Neutrophil (primary cell): Measurements from ENCODE around the gene FZR1.
A peak's percentile ranks its signal among the peaks of the same experiment; 100 is the strongest.

Experiments
- H3K27ac ChIP-seq: fragments of 200-600 bp; sonication (generic); 2 replicates; pipeline ENCODE4 v1.5.1; 2016; ENCODE audit warnings: mild to moderate bottlenecking, moderate library complexity
- H3K27me3 ChIP-seq: fragments of 200-600 bp; sonication (generic); 2 replicates; pipeline ENCODE4 v1.6.0; 2016; ENCODE audit warnings: mild to moderate bottlenecking
- H3K36me3 ChIP-seq: fragments of 200-600 bp; sonication (generic); 2 replicates; pipeline ENCODE4 v1.5.1; 2017
- H3K4me1 ChIP-seq, 2 experiments: fragments of 200-600 bp in 1 of 2; sonication (generic) in 1 of 2; 1 replicate in 1 of 2; 2 replicates in 1 of 2; pipeline versions ENCODE4 v1.5.1 to v1.6.1; 2013 to 2016; ENCODE audit warnings: low read depth in 1 of 2, low read length in 1 of 2, mild to moderate bottlenecking in 1 of 2, moderate library complexity in 1 of 2; ENCODE audit not compliant: control insufficient read depth in 1 of 2, insufficient read depth in 1 of 2
- H3K4me3 ChIP-seq, 2 experiments: fragments of 200-600 bp in 1 of 2; sonication (generic) in 1 of 2; 1 replicate in 1 of 2; 2 replicates in 1 of 2; pipeline ENCODE4 v1.5.1; 2013 to 2016; ENCODE audit warnings: low read depth in 1 of 2, low read length in 1 of 2, mild to moderate bottlenecking in 1 of 2, moderate library complexity in 1 of 2
- H3K9me3 ChIP-seq: fragments of 200-600 bp; sonication (generic); 2 replicates; pipeline ENCODE4 v1.5.1; 2016
- CTCF ChIP-seq: fragments of 200-600 bp; sonication (generic); IDR thresholded peaks from 2 replicates; pipeline ENCODE4 v1.5.1; 2016; ENCODE audit warnings: antibody characterized with exemption

The FZR1 gene

DNA sequence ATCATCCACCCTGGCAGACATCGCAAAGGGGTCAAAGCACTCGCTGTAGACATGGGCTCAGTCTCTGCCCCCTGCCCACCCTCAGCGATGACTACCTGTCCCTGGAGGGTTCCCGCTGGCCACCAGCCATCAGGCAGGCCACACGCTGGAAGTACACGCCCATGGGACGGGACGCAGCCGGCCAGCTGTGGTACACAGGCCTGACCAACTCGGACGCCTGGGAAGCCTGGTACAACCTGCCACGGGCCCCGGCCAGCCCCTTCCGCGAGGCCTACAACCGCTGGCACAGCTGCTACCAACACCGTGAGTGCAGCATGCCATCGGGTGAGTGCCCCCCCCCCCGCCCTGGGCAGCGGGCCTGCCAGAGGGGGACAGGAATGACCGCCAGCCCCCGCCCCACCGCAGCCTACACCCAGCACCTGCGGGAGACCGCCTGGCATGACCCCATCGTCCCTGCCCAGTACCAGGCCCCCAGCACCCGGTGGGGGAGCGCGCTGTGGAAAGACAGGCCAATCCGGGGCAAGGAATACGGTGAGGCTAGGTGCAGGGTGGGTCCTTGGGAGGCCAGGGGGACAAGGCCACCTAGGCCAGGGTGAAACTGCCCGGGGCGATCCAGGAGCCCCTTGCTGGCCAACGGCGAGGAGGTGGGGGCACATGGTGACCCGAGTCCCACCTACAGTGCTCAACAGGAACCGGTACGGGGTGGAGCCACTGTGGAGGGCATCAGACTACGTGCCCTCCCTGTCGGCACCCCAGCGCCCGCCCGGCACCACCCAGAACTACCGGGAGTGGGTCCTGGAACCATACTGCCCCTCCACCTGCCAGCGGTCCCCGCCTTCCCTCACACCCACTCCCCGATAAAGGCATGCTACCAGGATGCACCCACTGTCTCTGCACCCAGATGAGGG, 37.3 kb downstream of the FZR1 start:
- Histone ChIP-seq H3K4me1 (peaks cover 17 to 24% of the 10 kb centered on the region in 2 experiments), H3K27me3 (no peaks in the 10 kb centered on the region), H3K4me3 (no peak overlapping the region), H3K9me3 (no peaks in the 10 kb centered on the region), H3K36me3 (peaks cover 59% of the 10 kb centered on the region), H3K27ac (no peak overlapping the region)
- TF ChIP-seq CTCF: no peak

DNA sequence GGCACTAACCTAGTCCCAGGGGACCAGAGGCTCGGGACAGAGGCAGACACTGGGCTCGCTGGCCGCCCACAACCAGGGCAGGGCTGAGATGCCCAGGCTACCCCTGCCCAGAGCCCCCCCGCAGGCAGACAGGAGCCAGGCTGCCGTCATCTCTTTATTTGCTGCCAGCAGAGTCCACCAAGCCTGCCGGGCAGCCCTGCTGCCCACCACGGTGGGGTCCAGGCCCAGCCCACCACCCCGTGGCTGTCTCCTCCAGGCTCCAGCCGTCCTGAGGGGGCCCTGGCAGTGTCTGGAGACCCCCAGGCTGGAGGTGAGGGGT, 37.9 kb downstream of the FZR1 start:
- no peak for TF ChIP-seq CTCF
- Histone ChIP-seq H3K27ac (no peak overlapping the region), H3K27me3 (no peaks in the 10 kb centered on the region), H3K36me3 (peaks cover 52% of the 10 kb centered on the region), H3K4me3 (no peak overlapping the region), H3K9me3 (no peaks in the 10 kb centered on the region), H3K4me1 (peaks cover 24 to 30% of the 10 kb centered on the region in 2 experiments)

- no peaks in the 10 kb centered on the region for H3K27me3 ChIP-seq
- peaks cover 32 to 39% of the 10 kb centered on the region in 2 experiments for H3K4me1 ChIP-seq
- peak overlapping the region; percentile 64 for H3K27ac ChIP-seq
- peaks cover 46% of the 10 kb centered on the region for H3K36me3 ChIP-seq
- H3K9me3 ChIP-seq: no peaks in the 10 kb centered on the region
- no peak overlapping the region for H3K4me3 ChIP-seq
- TF ChIP-seq CTCF: peak; percentile 95
Measured at GRCh38 chr19:3544742-3545668, 38.9 kb downstream of the FZR1 start.

- H3K36me3 ChIP-seq: peaks cover 46% of the 10 kb centered on the region
- H3K9me3 ChIP-seq: no peaks in the 10 kb centered on the region
- H3K4me1 ChIP-seq: peaks cover 34 to 40% of the 10 kb centered on the region in 2 experiments
- H3K4me3 ChIP-seq: no peak overlapping the region
- H3K27me3 ChIP-seq: no peaks in the 10 kb centered on the region
- peak overlapping the region; percentile 64 for H3K27ac ChIP-seq
- TF ChIP-seq CTCF: no peak
Measured at GRCh38 chr19:3545669-3546034, 39.5 kb downstream of the FZR1 start.

DNA sequence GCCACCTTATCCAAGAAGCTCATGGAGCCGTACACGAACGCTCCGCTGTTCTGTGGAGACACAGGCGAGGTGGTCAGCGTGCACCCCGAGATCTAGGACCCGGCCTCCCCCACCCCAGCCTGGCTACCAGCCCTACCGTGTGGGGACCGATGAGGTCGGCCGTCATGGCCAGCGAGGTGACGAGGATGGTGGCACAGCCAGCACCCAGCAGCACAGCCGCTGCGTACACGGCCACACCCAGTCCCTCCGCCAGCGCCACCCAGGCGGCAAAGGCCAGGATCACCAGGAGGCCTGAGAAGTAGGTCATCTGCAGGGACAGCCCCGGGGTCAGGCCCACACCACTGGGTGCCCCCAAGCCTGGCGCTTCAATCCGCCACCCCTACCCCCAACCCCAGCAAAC, 40.0 kb downstream of the FZR1 start:
- H3K27me3 ChIP-seq: no peaks in the 10 kb centered on the region
- no peaks in the 10 kb centered on the region for H3K9me3 ChIP-seq
- H3K4me1 ChIP-seq: peaks cover 34 to 40% of the 10 kb centered on the region in 2 experiments
- H3K4me3 ChIP-seq: no peak overlapping the region
- H3K27ac ChIP-seq: peak overlapping the region; percentile 64
- no peak for TF ChIP-seq CTCF
- H3K36me3 ChIP-seq: peaks cover 46% of the 10 kb centered on the region
